Right renal pelvis (tissue), 4 donors: Measurements from ENCODE around the gene ZNF217. TPM values are rescaled to one million over a fixed set of nuclear protein-coding genes. Genes with fewer than 3 reads are reported as not detected.
A peak's percentile ranks its signal among the peaks of the same experiment; 100 is the strongest.
"Not testable (repeated sequence)": the region's sequence is repeated elsewhere in the genome, so short reads cannot be mapped to it uniquely, and the experiment has no call there.

Experiments
- DNase-seq, 4 donors: peaks; one replicate each; pipeline ENCODE4 v3.0.0-alpha.2; 2013; ENCODE audit warnings: low read depth in 4 of 4, low spot score in 3 of 4, missing footprints in 1 of 4
- polyA plus RNA-seq, 4 donors: library from polyadenylated mRNA; unstranded; fragments of 120-200 nt; gene quantifications; one replicate each; pipeline ENCODE4 v1.2.1, GENCODE V29; 2013; ENCODE audit not compliant: insufficient read length in 4 of 4

The ZNF217 gene
- 10 to 100 TPM; 27.6 to 38.3 (median 35.6) TPM for polyA plus RNA-seq

- not testable (repeated sequence) for DNase-seq
Measured at GRCh38 chr20:53593466-53594007, at the start of gene ZNF217. ZNF217 (minus strand) TSS chr20:53593839; CDS start chr20:53582826, 11,013 bp downstream.

GRCh38 chr20:53643031-53643832, 49.6 kb upstream of the ZNF217 start:
- no peak for DNase-seq

GRCh38 chr20:53642196-53643030, 48.8 kb upstream of the ZNF217 start:
- DNase-seq: no peak

GRCh38 chr20:53639647-53640440, 46.2 kb upstream of the ZNF217 start:
- DNase-seq: no peak

GRCh38 chr20:53639128-53639527, 45.5 kb upstream of the ZNF217 start:
- DNase-seq: no peak

- not testable (repeated sequence) for DNase-seq
Measured at GRCh38 chr20:53637310-53637709, 43.7 kb upstream of the ZNF217 start.

GRCh38 chr20:53636540-53637097, 43.0 kb upstream of the ZNF217 start:
- DNase-seq: no peak

- DNase-seq: no peak
Measured at GRCh38 chr20:53635221-53635620, 41.6 kb upstream of the ZNF217 start.

- no peak for DNase-seq
Measured at GRCh38 chr20:53631909-53632662, 38.4 kb upstream of the ZNF217 start.

GRCh38 chr20:53629436-53629835, 35.8 kb upstream of the ZNF217 start:
- DNase-seq: no peak

GRCh38 chr20:53628758-53629157, 35.1 kb upstream of the ZNF217 start:
- DNase-seq: not testable (repeated sequence)

- DNase-seq: no peak
Measured at GRCh38 chr20:53628076-53628475, 34.4 kb upstream of the ZNF217 start.

- DNase-seq: not testable (repeated sequence)
Measured at GRCh38 chr20:53627001-53627400, 33.4 kb upstream of the ZNF217 start.

- DNase-seq: no peak
Measured at GRCh38 chr20:53626584-53626983, 32.9 kb upstream of the ZNF217 start.

GRCh38 chr20:53625311-53626129, 31.9 kb upstream of the ZNF217 start:
- DNase-seq: no peak

- DNase-seq: not testable (repeated sequence)
Measured at GRCh38 chr20:53624927-53625250, 31.2 kb upstream of the ZNF217 start.

- DNase-seq: peak in 1 of 4 donors; percentile 68
Measured at GRCh38 chr20:53623454-53624211, 30.0 kb upstream of the ZNF217 start.

GRCh38 chr20:53623134-53623453, 29.5 kb upstream of the ZNF217 start:
- no peak for DNase-seq
